K562 (cell line): ENCODE data around the gene TMEM101. TPM values are rescaled to one million over a fixed set of nuclear protein-coding genes. Genes with fewer than 3 reads are reported as not detected.

Source experiments
- ATAC-seq: fragments of 200-7000 bp; cut with Tn5 transposase; 3 replicates; pipeline ENCODE4 v1.9.1; 2020; ENCODE audit warnings: moderate library complexity
- BruUV-seq: library from RNA; stranded (reverse); fragments of 400-500 nt; replicated peaks from 2 replicates; lab custom pipeline; 2021; lab: Mats Ljungman, UMichigan
- CTCF ChIA-PET: fragments of 300-600 bp; formaldehyde crosslinking; extraction: SDS; loops from one replicate; lab custom pipeline; 2021; ENCODE audit warnings: low intra/inter-chr PET ratio; lab: Yijun Ruan, JAX
- POLR2A ChIA-PET: fragments of 300-600, 350-650 bp; sonication (Branson Sonifier 250); formaldehyde crosslinking; extraction: SDS; loops from one replicate; lab custom pipeline; 2021; ENCODE audit warnings: antibody characterized with exemption, inconsistent platforms; lab: Yijun Ruan, JAX
- DNase-seq, 4 experiments: peaks; one replicate each; pipeline versions ENCODE4 v3.0.0 to v3.0.0-alpha.2; 2011 to 2018; ENCODE audit warnings: low spot score in 3 of 4, mixed read lengths in 3 of 4; ENCODE audit errors: extremely low read depth in 1 of 4
- FAIRE-seq: peaks from 2 replicates; lab custom pipeline; 2011; peaks lifted over from hg19 to GRCh38; lab: Jason Lieb, UNC
- H2AFZ ChIP-seq: 2 replicates; pipeline ENCODE4 v1.6.0; 2011; ENCODE audit warnings: low read depth, low read length, control low read depth, inconsistent platforms
- H3K27ac ChIP-seq: fragments of 200-600 bp; 3 replicates; pipeline ENCODE4 v1.8.0; 2011; ENCODE audit warnings: low read depth, mild to moderate bottlenecking, control low read depth, inconsistent platforms, low read length, moderate library complexity, mixed read lengths; ENCODE audit errors: extremely low read depth
- H3K27me3 ChIP-seq, 2 experiments: fragments of 300-600 bp in 1 of 2; 2 replicates in 1 of 2; 3 replicates in 1 of 2; pipeline versions ENCODE4 v1.6.0 to v1.8.0; 2011; ENCODE audit warnings: inconsistent platforms in 2 of 2, low read length in 2 of 2, mild to moderate bottlenecking in 1 of 2, mixed read lengths in 1 of 2, moderate library complexity in 1 of 2; ENCODE audit not compliant: control insufficient read depth in 2 of 2, insufficient read depth in 2 of 2
- H3K36me3 ChIP-seq: fragments of 300-600 bp; 3 replicates; pipeline ENCODE4 v1.8.0; 2011; ENCODE audit warnings: mild to moderate bottlenecking, low read length, inconsistent platforms; ENCODE audit not compliant: control insufficient read depth, insufficient read depth
- H3K4me1 ChIP-seq, 2 experiments: fragments of 200-600 bp in 1 of 2; replicated peaks in 1 of 2; 2 replicates in 1 of 2; 3 replicates in 1 of 2; pipeline versions ENCODE4 v1.5.1 to v1.8.0; 2011; ENCODE audit warnings: inconsistent platforms in 2 of 2, low read length in 2 of 2, mild to moderate bottlenecking in 1 of 2, mixed read lengths in 1 of 2, moderate library complexity in 1 of 2; ENCODE audit not compliant: control insufficient read depth in 2 of 2, insufficient read depth in 2 of 2
- H3K4me2 ChIP-seq: 2 replicates; pipeline ENCODE4 v1.6.1; 2011; ENCODE audit warnings: low read length, control low read depth, inconsistent platforms, mixed read lengths; ENCODE audit not compliant: insufficient read depth
- H3K4me3 ChIP-seq: fragments of 200-600 bp; sonication (generic), shearing (Covaris generic); 2 replicates; pipeline ENCODE4 v1.5.1; 2016; ENCODE audit warnings: control low read depth, inconsistent platforms
- H3K79me2 ChIP-seq: fragments of 200-600 bp; 3 replicates; pipeline ENCODE4 v1.8.0; 2011; ENCODE audit warnings: low read length, inconsistent platforms; ENCODE audit not compliant: control insufficient read depth, insufficient read depth
- H3K9ac ChIP-seq, 2 experiments: 2 replicates each; pipeline versions ENCODE4 v1.6.0 to v1.6.1; 2011; ENCODE audit warnings: low read depth in 2 of 2, low read length in 2 of 2, control low read depth in 1 of 2, inconsistent platforms in 1 of 2, mild to moderate bottlenecking in 1 of 2, mixed read lengths in 1 of 2; ENCODE audit not compliant: insufficient read depth in 1 of 2
- H3K9me1 ChIP-seq: one replicate; pipeline ENCODE4 v1.6.0; 2011; ENCODE audit warnings: inconsistent platforms, mild to moderate bottlenecking, low read length, moderate library complexity; ENCODE audit not compliant: control insufficient read depth, insufficient read depth
- H3K9me3 ChIP-seq: replicated peaks from 2 replicates; pipeline ENCODE4 v1.5.1; 2011; ENCODE audit warnings: low read depth, low read length, inconsistent platforms; ENCODE audit not compliant: control insufficient read depth, insufficient read depth
- H4K20me1 ChIP-seq: replicated peaks from 2 replicates; pipeline ENCODE4 v1.6.1; 2011; ENCODE audit warnings: low read length, inconsistent platforms, mixed read lengths; ENCODE audit not compliant: control insufficient read depth, insufficient read depth
- MAFK ChIP-seq: IDR thresholded peaks from 2 replicates; pipeline ENCODE4 v1.6.1; 2011; ENCODE audit warnings: low read length, improper control_type of control experiment
- MBD2 ChIP-seq: sonication (generic); IDR thresholded peaks from 2 replicates; pipeline ENCODE4 v1.6.1; 2016; ENCODE audit warnings: low read depth, borderline replicate concordance
- OTX1 ChIP-seq: fragments of 450-650 bp; formaldehyde crosslinking; IDR thresholded peaks from 2 replicates; pipeline ENCODE4 v1.4.0; 2022; ENCODE audit warnings: mild to moderate bottlenecking
- PHB ChIP-seq: fragments of 250-450 bp; sonication (Bioruptor Pico); IDR thresholded peaks from 2 replicates; pipeline ENCODE4 v1.5.0; 2021
- PYGO2 ChIP-seq: fragments of 450-650 bp; IDR thresholded peaks from 2 replicates; pipeline ENCODE4 v1.6.1; 2016; ENCODE audit warnings: mild to moderate bottlenecking, missing genetic modification characterization, moderate library complexity, missing compliant biosample characterization
- RAD51 ChIP-seq: fragments of 450-650 bp; IDR thresholded peaks from 2 replicates; pipeline ENCODE4 v1.7.1; 2016; ENCODE audit warnings: low read depth, mild to moderate bottlenecking, borderline replicate concordance
- SETDB1 ChIP-seq: IDR thresholded peaks from one replicate; pipeline ENCODE4 v1.6.1; 2012; ENCODE audit warnings: low read length, control low read depth, inconsistent platforms
- ZNF124 ChIP-seq: sonication (generic); formaldehyde crosslinking; IDR thresholded peaks from 2 replicates; pipeline ENCODE4 v1.8.1; 2022; ENCODE audit warnings: missing genetic modification reagents
- ZNF232 ChIP-seq: sonication (generic); formaldehyde crosslinking; IDR thresholded peaks from 2 replicates; pipeline ENCODE4 v1.8.0; 2022; ENCODE audit warnings: mild to moderate bottlenecking, missing genetic modification reagents
- ZNF384 ChIP-seq: IDR thresholded peaks from 2 replicates; pipeline ENCODE4 v1.6.1; 2012; ENCODE audit warnings: low read depth, low read length, improper control_type of control experiment
- ZNF586 ChIP-seq: fragments of 450-650 bp; formaldehyde crosslinking; conservative IDR thresholded peaks from 2 replicates; pipeline ENCODE4 v1.4.0; 2020; ENCODE audit warnings: mild to moderate bottlenecking, moderate library complexity
- ZNF644 ChIP-seq: fragments of 200-800 bp; sonication (Bioruptor generic); IDR thresholded peaks from 2 replicates; pipeline ENCODE4 v1.6.1; 2016; ENCODE audit warnings: low read depth, missing genetic modification characterization, missing compliant biosample characterization
- ZNF764 ChIP-seq: fragments of 250-450 bp; sonication (Bioruptor Pico); IDR thresholded peaks from 2 replicates; pipeline ENCODE4 v1.4.0; 2020; ENCODE audit warnings: low read depth, mild to moderate bottlenecking, moderate library complexity
- WGBS: fragments of 100-300 bp; shearing (Covaris generic); methylation state at CpG from one replicate; pipeline ENCODE4 v1.1.6; 2016; ENCODE audit warnings: low coverage, mixed read lengths; ENCODE audit not compliant: insufficient coverage; ENCODE audit errors: missing lambda C conversion rate; 5-methylcytosine and 5-hydroxymethylcytosine counted together
- in situ Hi-C: fragments of 300-500 bp; cut with MboI; formaldehyde crosslinking; loops from 4 replicates; pipeline ENCODE4 v1.15.0; 2018; ENCODE audit warnings: inconsistent platforms, mixed read lengths
- intact Hi-C: fragments of 100-400 bp; cut with micrococcal nuclease; formaldehyde crosslinking; loops from 2 replicates; pipeline ENCODE4 v1.14.2; 2022
- polyA plus RNA-seq, 8 experiments: library from polyadenylated mRNA; depleted of rRNA in 4 of 8; stranded (reverse) in 5 of 8; unstranded in 3 of 8; fragments of >200 nt; fragmentation: Nextera tagmentation in 2 of 8; fragmentation: Illumina TruSeq in 1 of 8; extraction: Ambion mirVana in 2 of 8; extraction: Trizol in 1 of 8; gene quantifications; 2 replicates each; pipeline versions ENCODE4 v1.2.1 to v1.2.3, GENCODE V29; 2011 to 2014; ENCODE audit warnings: inconsistent platforms in 1 of 8, missing spikeins in 1 of 8
- total RNA-seq, 7 experiments: library from RNA; depleted of rRNA in 6 of 7; stranded (reverse); fragments of >200 nt in 6 of 7; fragmentation: Illumina TruSeq in 2 of 7; extraction: Trizol in 2 of 7; gene quantifications; 2 replicates each; pipeline versions ENCODE4 v1.2.1 to v1.2.3, GENCODE V29; 2011 to 2021; ENCODE audit warnings: low replicate concordance in 1 of 7
- TF ChIP-seq, protein P1 (sequence below): fragments of 450-650 bp; IDR thresholded peaks from 2 replicates; pipeline ENCODE4 v1.6.1; 2018; ENCODE audit warnings: mild to moderate bottlenecking, low read depth; ENCODE audit not compliant: partially characterized antibody
- TF ChIP-seq, protein P2 (sequence below): fragments of 250-450 bp; sonication (Bioruptor Pico); IDR thresholded peaks from 2 replicates; pipeline ENCODE4 v1.6.1; 2021; ENCODE audit warnings: mild to moderate bottlenecking

TMEM101 gene
- total and polyA plus RNA-seq, 9 of the 15 experiments (the other 6 are each of a cell fraction or from before 2014, with no cell fraction given): 21.2 to 110 (median 37.8) TPM

GRCh38 chr17:44043272-44043696 is 28.5 kb upstream of the TMEM101 start:
- TF ChIP-seq PHB (CRISPR knock-in tag): no peak
- TF ChIP-seq ZNF586: no peak
- no peak for TF ChIP-seq ZNF232 (CRISPR knock-in tag)
- no peak for TF ChIP-seq ZNF124 (CRISPR knock-in tag)
- TF ChIP-seq, protein P1, sequence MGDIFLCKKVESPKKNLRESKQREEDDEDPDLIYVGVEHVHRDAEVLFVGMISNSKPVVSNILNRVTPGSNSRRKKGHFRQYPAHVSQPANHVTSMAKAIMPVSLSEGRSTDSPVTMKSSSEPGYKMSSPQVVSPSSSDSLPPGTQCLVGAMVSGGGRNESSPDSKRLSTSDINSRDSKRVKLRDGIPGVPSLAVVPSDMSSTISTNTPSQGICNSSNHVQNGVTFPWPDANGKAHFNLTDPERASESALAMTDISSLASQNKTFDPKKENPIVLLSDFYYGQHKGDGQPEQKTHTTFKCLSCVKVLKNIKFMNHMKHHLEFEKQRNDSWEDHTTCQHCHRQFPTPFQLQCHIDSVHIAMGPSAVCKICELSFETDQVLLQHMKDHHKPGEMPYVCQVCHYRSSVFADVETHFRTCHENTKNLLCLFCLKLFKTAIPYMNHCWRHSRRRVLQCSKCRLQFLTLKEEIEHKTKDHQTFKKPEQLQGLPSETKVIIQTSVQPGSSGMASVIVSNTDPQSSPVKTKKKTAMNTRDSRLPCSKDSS: no peak
- TF ChIP-seq MAFK: no peak
- TF ChIP-seq MBD2: no peak
- no peak for TF ChIP-seq ZNF384
- TF ChIP-seq ZNF644: no peak
- TF ChIP-seq, protein P2, sequence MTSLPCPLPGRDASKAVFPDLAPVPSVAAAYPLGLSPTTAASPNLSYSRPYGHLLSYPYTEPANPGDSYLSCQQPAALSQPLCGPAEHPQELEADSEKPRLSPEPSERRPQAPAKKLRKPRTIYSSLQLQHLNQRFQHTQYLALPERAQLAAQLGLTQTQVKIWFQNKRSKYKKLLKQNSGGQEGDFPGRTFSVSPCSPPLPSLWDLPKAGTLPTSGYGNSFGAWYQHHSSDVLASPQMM (CRISPR knock-in tag): no peak
- TF ChIP-seq SETDB1: no peak
- TF ChIP-seq OTX1 (CRISPR knock-in tag): no peak
- TF ChIP-seq PYGO2: no peak
- no peak for TF ChIP-seq ZNF764 (CRISPR knock-in tag)
- no peak for TF ChIP-seq RAD51
- ATAC-seq: no peak
- Histone ChIP-seq H4K20me1 (peaks cover 20% of the 10 kb centered on the region), H3K36me3 (peaks cover 71% of the 10 kb centered on the region; the same call in 2 of the 3 replicates), H3K4me2 (no peak overlapping the region), H2AFZ (no peak overlapping the region), H3K4me1 (peaks cover 0 to 2% of the 10 kb centered on the region in 2 experiments; a peak in 1 of 5 replicates), H3K27ac (no peak overlapping the region), H3K9me1 (no peaks in the 10 kb centered on the region), H3K79me2 (peaks cover 74% of the 10 kb centered on the region), H3K27me3 (no peaks in the 10 kb centered on the region), H3K9ac (no peak overlapping the region; a peak in 1 of 4 replicates), H3K4me3 (no peak overlapping the region), H3K9me3 (no peaks in the 10 kb centered on the region)
- 95% methylated on average over 4 of the region's 4 CpGs for WGBS
- POLR2A ChIA-PET: interaction anchor here (0.6 to 2.1 kb wide), 2 partner anchors 14 to 28 kb away, joined by 3 to 6 read pairs; no protein-coding TSS in a partner anchor
- no peak for DNase-seq
- FAIRE-seq: no peak
- intact Hi-C loops: no loop called here
- no TSS peak for BruUV-seq
- CTCF ChIA-PET: no interaction called here
- in situ Hi-C loops: loop anchor here (5.0 kb wide), 1 partner anchor 101 kb away; the partner anchor contains the start of gene PPY
